ENCODE data around the gene SIPA1L2.
A peak's percentile ranks its signal among the peaks of the same experiment; 100 is the strongest.
"Not testable (repeated sequence)": the region's sequence is repeated elsewhere in the genome, so short reads cannot be mapped to it uniquely, and the experiment has no call there.

Gene SIPA1L2

DNA sequence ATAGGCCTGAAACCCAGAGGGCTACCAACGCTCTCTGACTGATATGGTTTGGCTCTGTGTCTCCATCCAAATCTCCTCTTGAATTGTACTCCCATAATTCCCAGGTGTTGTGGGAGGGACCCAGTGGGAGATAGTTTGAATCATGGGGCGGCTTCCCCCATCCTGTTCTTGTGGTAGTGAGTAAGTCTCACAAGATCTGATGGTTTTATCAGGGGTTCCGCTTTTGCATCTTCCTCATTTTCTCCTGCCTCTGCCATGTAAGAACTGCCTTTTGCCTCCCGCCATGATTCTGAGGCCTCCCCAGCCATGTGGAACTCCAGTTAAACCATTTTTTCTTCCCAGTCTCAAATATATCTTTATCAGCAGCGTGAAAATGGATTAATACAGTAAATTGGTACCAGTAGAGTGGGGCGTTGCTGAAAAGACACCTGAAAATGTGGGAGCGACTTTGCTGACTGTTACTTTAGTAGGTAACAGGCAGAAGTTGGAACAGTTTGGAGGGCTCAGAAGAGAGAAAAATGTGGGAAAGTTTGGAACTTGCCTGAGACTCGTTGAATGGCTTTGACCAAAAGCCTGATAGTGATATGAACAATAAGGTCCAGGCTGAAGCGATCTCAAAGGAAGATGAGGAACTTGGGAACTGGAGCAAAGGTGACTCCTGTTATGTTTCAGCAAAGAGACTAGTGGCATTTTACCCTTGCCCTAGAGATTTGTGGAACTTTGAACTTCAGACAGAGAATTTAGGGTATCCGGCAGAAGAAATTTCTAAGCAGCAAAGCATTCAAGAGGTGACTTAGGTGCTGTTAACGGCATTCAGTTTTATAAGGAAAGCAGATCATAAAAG, 18.8 kb downstream of the SIPA1L2 start:
- not testable (repeated sequence) for H3K9me3 Mint-ChIP-seq, H3K36me3 Mint-ChIP-seq, H3K27ac Mint-ChIP-seq, ATAC-seq, H3K4me3 Mint-ChIP-seq
- peak in 1 of 2 donors; percentile 8 for DNase-seq (ENCODE audit: low spot score in 2 of 2)
- peaks cover 22% of the 10 kb centered on the region for H3K4me1 Mint-ChIP-seq

DNA sequence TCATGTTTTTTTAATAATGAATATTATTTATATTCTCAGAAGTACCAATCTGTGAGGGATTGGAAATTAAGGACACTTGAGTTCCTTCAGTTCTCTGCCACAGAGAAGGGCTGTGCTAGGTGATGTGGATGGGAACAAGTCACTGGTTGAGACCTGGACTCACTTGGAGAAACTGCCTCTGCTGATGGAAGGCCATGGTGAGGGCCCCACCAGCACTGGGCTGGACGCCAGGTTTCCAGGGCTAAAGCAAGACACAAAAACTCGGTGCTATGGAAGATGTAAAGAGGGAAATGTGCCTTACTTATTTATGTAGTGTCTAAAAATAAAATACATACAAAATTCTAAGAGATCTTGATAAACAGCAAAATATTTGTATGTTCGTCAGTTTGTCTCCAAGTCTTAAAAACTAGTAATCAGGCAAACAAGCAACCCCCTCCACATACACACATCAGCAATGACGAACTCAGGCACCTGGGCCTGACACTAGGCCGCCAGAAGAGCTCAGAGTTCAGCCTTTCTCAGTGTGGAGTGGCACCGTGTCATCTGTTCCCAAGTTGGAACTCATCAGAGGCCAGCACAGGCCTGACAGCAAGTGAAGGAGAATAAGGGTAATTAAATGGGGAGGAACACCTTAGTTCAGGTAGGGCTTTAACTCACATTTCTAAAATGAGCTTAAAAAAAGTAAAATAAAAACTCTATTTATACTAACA, 19.6 kb downstream of the SIPA1L2 start:
- no peaks in the 10 kb centered on the region for H3K9me3 Mint-ChIP-seq
- peaks cover 22% of the 10 kb centered on the region for H3K4me1 Mint-ChIP-seq
- DNase-seq (ENCODE audit: low spot score in 2 of 2) (no peak), ATAC-seq (no peak)
- no peaks in the 10 kb centered on the region for H3K36me3 Mint-ChIP-seq
- H3K4me3 Mint-ChIP-seq = no peak overlapping the region
- H3K27ac Mint-ChIP-seq = no peak overlapping the region

DNA sequence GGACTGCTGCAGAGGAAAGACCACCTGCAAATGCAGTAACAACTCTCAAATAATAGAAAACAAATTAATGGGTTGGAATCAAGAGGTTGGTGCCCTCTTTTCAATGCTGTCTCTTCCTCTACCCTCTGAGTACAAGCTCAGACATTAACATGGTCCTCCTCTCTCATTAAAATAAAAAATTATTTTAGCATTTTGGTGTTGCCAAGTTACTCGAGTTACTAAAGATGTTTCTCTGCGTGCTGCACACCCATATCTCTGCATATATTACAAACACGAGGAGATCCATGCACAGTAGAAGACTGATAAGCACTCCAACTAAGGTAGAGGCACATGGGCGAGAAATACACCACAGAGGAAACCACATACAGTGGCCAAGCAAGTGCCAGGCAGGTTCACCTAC, 21.5 kb downstream of the SIPA1L2 start:
- Mint-ChIP-seq H3K9me3 (no peaks in the 10 kb centered on the region), H3K4me3 (no peak overlapping the region), H3K27ac (no peak overlapping the region), H3K36me3 (no peaks in the 10 kb centered on the region), H3K4me1 (peaks cover 12% of the 10 kb centered on the region)
- peak in 1 of 2 donors; percentile 30 for DNase-seq (ENCODE audit: low spot score in 2 of 2)
- no peak for ATAC-seq

GRCh38 chr1:232602622-232603021, 27.3 kb downstream of the SIPA1L2 start:
- Mint-ChIP-seq H3K4me3 (no peak overlapping the region), H3K9me3 (no peaks in the 10 kb centered on the region)

GRCh38 chr1:232600424-232601258, 29.3 kb downstream of the SIPA1L2 start:
- no peaks in the 10 kb centered on the region for H3K36me3 Mint-ChIP-seq
- no peaks in the 10 kb centered on the region for H3K9me3 Mint-ChIP-seq
- DNase-seq (ENCODE audit: low spot score in 2 of 2) = peak in 1 of 2 donors; percentile 49

More at GRCh38 chr1:232602622-232603021, 27.3 kb downstream of the SIPA1L2 start:
- DNase-seq (ENCODE audit: low spot score in 2 of 2) = no peak
- no peak overlapping the region for H3K27ac Mint-ChIP-seq
- no peak for ATAC-seq
- H3K36me3 Mint-ChIP-seq = no peaks in the 10 kb centered on the region
- H3K4me1 Mint-ChIP-seq = peaks cover 39% of the 10 kb centered on the region

GRCh38 chr1:232599178-232600041, 30.5 kb downstream of the SIPA1L2 start:
- peaks cover under 1% of the 10 kb centered on the region for H3K36me3 Mint-ChIP-seq
- ATAC-seq (peak; percentile 53), DNase-seq (ENCODE audit: low spot score in 2 of 2) (peak in 1 of 2 donors; percentile 65)
- peak overlapping the region; percentile 54 for H3K4me3 Mint-ChIP-seq
- H3K27ac Mint-ChIP-seq = peak overlapping the region; percentile 87
- no peaks in the 10 kb centered on the region for H3K9me3 Mint-ChIP-seq
- peaks cover 53% of the 10 kb centered on the region for H3K4me1 Mint-ChIP-seq

More at GRCh38 chr1:232600424-232601258, 29.3 kb downstream of the SIPA1L2 start:
- ATAC-seq = peak; percentile 84
- H3K4me1 Mint-ChIP-seq = peaks cover 57% of the 10 kb centered on the region
- H3K4me3 Mint-ChIP-seq = peak overlapping the region; percentile 54
- H3K27ac Mint-ChIP-seq = peak overlapping the region; percentile 44

- ATAC-seq (no peak), DNase-seq (ENCODE audit: low spot score in 2 of 2) (no peak)
- Mint-ChIP-seq H3K4me3 (peak overlapping the region; percentile 54), H3K4me1 (peaks cover 59% of the 10 kb centered on the region), H3K36me3 (peaks cover 6% of the 10 kb centered on the region), H3K9me3 (no peaks in the 10 kb centered on the region), H3K27ac (peak overlapping the region; percentile 87)
Observed at GRCh38 chr1:232598837-232599177, 31.1 kb downstream of the SIPA1L2 start.

GRCh38 chr1:232598133-232598532, 31.8 kb downstream of the SIPA1L2 start:
- H3K36me3 Mint-ChIP-seq = peaks cover 6% of the 10 kb centered on the region
- H3K9me3 Mint-ChIP-seq = no peaks in the 10 kb centered on the region
- DNase-seq (ENCODE audit: low spot score in 2 of 2) = no peak
- ATAC-seq = no peak
- H3K4me3 Mint-ChIP-seq = no peak overlapping the region
- peak overlapping the region; percentile 38 for H3K27ac Mint-ChIP-seq
- H3K4me1 Mint-ChIP-seq = peaks cover 60% of the 10 kb centered on the region

DNA sequence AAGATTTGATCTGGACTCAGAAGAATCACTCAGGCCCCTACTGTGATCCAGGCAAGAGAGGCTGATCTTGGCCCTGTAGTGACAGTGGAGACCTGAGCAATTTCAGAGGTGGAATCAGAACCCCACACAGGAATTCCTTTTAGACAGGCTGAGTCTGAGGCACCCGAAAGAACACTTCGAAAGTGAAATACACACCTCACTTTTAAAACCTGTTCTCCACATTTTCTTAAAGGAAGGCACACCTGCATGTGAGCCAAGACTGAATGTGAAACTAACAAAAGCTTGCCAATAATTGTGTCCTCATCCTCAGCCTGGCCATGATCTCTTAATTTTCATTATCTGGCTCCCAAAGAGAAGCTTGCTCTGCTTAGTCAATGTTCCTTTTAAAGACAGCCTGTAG, 32.2 kb downstream of the SIPA1L2 start:
- Mint-ChIP-seq H3K4me1 (peaks cover 60% of the 10 kb centered on the region), H3K27ac (peak overlapping the region; percentile 81), H3K9me3 (no peaks in the 10 kb centered on the region), H3K4me3 (no peak overlapping the region), H3K36me3 (peaks cover 6% of the 10 kb centered on the region)
- peak in 1 of 2 donors; percentile 45 for DNase-seq (ENCODE audit: low spot score in 2 of 2)
- ATAC-seq = no peak

GRCh38 chr1:232596666-232597303, 33.1 kb downstream of the SIPA1L2 start:
- Mint-ChIP-seq H3K36me3 (peaks cover 6% of the 10 kb centered on the region), H3K9me3 (no peaks in the 10 kb centered on the region), H3K4me1 (peaks cover 57% of the 10 kb centered on the region), H3K4me3 (peak overlapping the region; percentile 22), H3K27ac (peak overlapping the region; percentile 81)
- DNase-seq (ENCODE audit: low spot score in 2 of 2) (no peak), ATAC-seq (no peak)

DNA sequence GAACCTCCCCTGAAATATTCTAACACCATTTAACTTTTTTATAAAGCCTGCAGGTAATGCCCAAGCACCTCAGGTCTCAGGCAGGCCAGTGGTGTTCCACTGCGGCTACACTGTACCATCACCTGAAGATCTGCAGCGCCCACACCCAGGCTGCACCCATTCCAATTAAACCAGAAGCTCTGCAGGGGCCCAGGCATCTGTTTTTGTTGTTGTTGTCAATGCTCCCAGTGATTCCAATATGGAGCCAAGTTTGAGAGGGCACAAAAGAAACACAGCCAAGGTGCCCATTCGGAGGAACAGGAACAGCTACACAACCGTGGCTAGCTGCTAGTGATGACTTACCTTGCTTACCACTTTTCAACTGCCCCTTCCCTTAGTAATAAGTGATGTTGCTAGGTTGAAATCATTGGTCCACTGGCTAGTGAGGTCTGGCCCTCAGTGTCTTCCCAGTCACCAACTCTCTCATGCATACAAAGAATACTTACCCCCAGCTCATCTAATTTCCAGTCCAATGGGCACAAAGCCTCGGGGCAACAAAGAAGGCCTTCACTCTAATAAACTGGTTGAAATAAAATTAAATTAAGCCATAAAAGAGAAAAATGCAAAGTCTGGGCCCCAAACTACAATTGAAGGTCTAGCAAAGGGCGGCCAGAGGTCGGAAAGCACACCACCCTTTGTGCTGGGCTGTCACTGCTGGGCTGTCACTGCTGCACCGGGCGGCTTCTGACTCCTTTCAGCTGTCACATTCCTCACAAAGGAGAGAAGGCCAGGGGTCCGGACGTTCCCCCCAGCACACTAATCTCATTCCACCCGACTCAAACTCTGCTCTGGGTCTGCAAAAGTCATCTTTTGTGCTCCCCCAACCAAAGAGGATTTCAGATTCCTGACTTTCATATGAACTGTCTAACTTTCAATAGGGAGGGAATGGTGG, 34.9 kb downstream of the SIPA1L2 start:
- Mint-ChIP-seq H3K9me3 (peaks cover 2% of the 10 kb centered on the region), H3K27ac (peak overlapping the region; percentile 71), H3K4me1 (peaks cover 53% of the 10 kb centered on the region), H3K4me3 (no peak overlapping the region), H3K36me3 (peaks cover 6% of the 10 kb centered on the region)
- DNase-seq (ENCODE audit: low spot score in 2 of 2) (peak in 1 of 2 donors; percentile 18), ATAC-seq (no peak)

DNA sequence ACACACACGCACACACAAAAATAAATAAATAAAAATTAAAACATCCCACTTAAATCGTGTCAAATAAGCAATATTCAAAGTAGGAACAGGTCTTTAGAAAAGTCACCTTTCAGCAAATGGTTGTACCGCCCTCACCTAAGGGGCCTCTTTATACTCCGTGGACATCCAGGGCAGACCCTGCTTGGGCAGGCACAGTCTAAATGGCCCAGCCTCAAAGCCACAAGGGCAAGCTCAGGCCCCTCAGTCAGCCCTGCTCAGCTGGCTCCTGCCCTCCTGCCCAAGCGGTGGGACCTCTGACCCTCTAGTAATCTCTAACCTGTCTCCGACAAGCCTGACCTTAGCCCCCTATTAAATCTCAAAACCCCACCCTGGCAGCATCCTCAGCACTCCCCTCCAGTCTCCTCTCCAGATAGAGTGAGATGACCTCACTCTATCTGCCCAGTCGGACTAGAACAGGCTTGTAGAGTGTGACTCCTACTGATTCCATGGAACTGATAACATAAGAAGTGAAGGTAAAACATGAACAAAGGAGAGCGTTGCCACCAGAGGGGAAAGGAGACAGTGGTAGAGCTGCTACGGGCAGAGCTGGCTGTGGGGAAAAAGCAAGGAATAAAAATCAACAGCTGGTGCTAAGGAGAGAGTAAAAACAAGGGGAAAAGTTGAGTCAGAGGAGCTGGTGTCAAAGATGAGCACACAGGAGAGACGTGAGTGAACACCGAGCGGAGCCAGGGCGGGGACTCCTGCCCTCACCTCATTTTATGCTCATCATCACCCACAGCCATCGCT, 36.0 kb downstream of the SIPA1L2 start:
- no peak for DNase-seq (ENCODE audit: low spot score in 2 of 2)
- Mint-ChIP-seq H3K9me3 (peaks cover 3% of the 10 kb centered on the region), H3K4me3 (no peak overlapping the region), H3K36me3 (peaks cover 6% of the 10 kb centered on the region), H3K4me1 (peaks cover 51% of the 10 kb centered on the region), H3K27ac (peak overlapping the region; percentile 71)
- peak; percentile 83 for ATAC-seq

Measured in stimulated activated effector memory CD8-positive, alpha-beta T cell treated with anti-CD3 and anti-CD28 coated beads, Interleukin-12 subunit alpha, Interleukin-12 subunit beta, amount 100 ng/mL, for 72 hours (primary cell).